GM19238 (cell line): ENCODE results near the gene DNAJB6.
"Not testable (repeated sequence)": the region's sequence is repeated elsewhere in the genome, so short reads cannot be mapped to it uniquely, and the experiment has no call there.

Experiments used
- DNase-seq: peaks from one replicate; pipeline ENCODE4 v3.0.0; 2011; ENCODE audit warnings: low spot score; ENCODE audit not compliant: insufficient read length

Gene DNAJB6

DNA sequence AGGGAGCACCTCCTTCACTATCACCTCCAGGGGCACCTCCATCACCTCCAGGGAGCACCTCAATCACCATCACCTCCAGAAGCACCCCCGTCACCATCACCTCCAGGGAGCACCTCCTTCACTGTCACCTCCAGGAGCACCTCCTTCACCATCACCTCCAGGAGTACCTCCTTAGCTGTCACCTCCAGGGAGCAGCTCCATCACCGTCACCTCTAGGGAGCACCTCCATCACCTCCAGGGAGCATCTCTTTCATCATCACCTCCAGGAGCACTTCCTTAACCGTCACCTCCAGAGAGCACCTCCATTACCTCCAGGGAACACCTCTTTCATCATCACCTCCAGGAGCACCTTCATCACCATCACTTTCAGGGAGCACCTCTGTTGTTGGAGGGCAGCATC lies 103.0 kb downstream of the DNAJB6 start:
- no peak for DNase-seq

DNA sequence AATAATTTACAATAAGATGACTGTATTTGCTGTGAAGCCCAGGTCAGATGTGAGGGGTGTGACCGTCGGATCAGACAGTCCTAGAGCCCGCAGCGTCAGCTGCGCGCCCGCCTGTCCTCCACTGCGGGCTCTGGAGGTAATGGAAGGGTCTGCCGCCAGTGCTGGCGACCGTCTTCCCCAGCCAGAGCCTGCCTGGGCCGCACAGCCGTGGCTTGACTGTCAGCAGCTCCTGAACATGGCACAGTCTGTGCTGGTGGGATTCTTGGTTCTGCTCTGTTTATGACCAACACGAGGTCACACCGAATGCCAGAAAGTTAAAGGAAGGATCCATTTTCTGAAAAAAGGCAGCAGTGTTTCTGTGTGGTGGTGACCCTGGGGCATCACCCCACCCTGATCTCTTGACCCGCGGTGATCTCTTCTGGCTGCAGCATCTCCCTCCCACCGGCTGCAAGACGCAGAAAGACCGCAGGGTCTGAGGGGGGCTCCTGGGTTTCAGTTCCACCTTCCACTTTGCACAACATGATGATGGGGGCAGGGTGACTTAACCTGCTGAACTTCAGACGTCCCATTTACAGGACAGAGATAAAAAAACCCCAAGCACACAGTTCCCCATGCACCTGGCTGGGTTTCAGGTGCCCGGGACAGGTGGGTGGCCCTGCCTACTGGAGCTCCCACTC lies 103.7 kb downstream of the DNAJB6 start:
- DNase-seq: no peak

DNA sequence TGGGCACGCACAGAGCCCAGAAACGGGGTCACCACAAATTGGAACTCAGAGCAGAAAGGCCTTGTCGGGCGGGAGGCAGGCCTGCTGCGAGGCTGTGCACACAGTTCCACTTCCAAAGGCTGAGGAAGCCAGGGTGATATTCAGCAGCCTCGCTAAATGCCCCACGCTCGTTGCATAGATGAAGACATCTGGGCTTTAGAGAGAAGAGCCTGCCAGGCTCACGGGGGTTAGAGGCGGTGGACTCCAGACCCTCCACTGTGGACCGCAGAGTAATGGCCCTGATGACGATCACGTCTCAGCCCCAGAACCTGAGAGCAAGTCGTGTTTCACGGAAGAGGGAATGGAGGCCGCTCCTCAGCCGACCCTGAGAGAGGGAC lies 104.2 kb downstream of the DNAJB6 start:
- no peak for DNase-seq

- no peak for DNase-seq
Observed at GRCh38 chr7:157442456-157442855, 105.7 kb downstream of the DNAJB6 start.

GRCh38 chr7:157442993-157443831 lies 106.4 kb downstream of the DNAJB6 start:
- DNase-seq: no peak

DNA sequence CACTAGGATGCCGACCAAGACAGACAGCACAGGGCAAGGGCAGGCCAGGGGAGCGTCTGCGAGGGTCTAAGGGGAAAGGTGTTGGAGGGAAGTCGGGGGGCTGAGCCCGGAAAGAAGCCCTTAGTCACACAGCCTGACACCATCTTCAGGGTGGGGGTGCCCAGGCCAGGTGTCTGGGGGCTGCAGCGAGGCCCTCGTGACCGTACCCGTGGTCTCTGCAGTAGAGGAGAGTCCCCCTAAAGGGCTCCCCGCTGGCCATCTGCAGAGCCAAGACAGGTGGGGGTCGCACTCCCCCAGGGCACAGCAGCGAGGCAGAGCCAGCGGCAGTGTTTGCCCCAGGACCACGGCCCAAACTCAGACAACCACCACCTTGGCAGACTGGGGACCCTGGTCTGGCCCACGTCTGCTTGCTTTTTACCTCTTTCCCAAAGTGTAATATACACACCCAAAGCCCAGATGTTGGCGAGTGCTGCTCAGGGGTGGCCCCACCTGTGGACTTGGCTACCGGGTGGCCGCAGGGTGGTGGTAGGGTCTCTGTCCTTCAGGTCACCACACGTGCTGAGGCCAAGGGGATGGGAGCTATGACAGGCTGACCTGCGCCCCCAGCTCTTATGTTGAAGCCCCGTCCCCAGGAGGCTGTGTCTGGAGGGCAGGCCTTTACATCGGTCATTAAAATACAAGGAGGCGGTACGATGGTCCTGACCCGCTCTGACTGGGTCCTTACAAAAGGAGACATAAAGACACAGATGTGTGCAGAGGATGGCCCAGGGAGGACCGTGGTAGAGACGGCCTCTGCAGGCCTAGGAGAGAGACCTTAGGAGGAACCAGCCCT lies 107.4 kb downstream of the DNAJB6 start:
- DNase-seq: no peak

DNA sequence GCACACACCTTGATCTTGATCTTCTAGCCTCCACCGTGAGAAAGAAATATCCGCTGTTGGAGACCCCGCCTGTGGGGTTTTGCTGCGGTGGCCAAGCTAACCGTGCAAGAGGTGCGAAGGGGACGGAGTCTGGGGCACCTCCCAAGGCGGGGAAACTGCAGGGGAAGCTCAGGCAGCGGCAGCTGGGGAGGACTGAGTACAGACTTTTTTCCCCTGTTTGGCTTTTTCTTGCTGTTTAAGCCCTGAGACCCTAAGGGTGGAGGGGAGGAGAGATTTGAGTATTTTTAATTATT lies 108.0 kb downstream of the DNAJB6 start:
- no peak for DNase-seq

DNA sequence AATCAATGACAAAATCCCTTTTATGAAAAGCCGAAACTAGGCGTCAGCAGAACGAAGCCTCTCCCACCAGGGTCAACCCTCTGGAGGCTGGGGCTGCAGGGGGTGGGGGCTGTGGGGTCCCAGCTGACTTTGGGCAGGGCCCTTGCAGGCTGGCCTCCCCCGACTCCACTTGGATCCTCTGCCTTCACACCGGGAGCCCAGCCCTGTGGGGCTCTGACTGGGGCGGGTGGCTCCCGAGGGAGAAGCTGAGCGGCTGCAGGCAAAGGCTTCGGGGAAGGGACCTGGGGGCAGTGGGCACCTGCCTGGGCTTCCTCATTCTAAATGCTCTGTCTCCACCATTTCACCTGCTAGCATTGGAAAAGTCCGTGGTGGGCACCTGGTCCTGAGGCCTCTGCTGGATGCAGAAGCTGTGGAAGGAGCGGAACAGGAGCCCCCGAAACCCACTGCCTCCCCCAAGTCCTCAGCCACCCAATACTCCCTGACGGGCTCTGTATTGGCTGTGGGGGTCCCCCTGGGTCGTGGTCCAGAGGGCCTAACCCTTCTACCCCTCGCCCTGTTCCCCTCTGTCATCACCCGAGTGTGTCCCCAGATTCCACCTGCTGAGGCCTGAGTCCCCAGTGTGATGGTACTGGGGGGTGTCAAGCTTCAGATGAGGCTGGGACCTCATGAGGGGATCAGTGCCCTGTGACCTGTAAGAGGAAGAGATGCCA lies 108.6 kb downstream of the DNAJB6 start:
- no peak for DNase-seq

DNA sequence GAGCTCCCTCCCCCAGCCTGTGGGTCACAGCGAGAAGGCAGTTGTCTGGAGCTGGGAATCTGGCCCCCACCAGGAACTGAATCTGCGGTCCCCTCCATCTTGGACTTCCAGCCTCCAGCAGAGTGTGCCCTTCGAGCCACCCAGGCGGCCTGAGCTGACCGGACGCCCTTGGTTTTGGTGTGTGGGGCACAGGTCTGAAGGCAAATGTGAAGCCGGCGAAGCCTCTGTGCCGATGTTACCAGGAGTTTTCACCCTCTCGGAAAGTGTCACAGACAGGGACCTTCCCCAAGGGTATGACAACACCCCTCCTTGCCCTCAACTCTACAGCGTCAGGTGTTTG lies 109.1 kb downstream of the DNAJB6 start:
- no peak for DNase-seq

DNA sequence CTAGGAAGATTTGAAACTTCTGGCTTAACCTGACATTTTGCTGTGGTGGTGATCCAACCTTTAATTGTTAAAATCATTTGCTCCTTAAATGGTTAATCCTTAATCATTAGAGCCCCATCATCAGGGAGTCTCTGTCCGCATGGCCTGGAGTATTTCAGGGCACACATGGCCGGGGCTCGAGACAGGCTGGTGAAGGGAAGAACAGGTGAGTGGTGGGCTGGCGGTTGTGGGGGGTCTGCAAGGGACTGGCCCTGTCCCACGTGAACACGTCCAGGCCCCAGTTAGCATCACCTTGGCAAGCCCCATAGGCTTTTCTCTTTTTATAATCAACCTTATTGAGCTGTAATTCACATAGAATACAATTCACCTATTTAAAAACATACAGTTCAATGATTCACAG lies 109.5 kb downstream of the DNAJB6 start:
- no peak for DNase-seq

DNA sequence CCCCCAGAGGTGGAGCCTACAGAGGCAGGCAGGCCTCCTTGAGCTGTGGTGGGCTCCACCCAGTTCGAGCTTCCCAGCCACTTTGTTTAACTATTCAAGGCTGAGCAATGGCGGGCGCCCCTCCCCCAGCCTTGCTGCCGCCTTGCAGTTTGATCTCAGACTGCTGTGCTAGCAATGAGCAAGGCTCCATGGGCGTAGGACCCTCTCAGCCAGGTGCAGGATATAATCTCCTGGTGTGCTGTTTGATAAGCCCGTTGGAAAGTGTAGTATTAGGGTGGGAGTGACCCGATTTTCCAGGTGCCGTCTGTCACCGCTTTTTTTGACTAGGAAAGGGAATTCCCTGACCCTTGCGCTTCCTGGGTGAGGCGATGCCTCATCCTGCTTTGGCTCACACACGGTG lies 117.2 kb downstream of the DNAJB6 start:
- not testable (repeated sequence) for DNase-seq

DNA sequence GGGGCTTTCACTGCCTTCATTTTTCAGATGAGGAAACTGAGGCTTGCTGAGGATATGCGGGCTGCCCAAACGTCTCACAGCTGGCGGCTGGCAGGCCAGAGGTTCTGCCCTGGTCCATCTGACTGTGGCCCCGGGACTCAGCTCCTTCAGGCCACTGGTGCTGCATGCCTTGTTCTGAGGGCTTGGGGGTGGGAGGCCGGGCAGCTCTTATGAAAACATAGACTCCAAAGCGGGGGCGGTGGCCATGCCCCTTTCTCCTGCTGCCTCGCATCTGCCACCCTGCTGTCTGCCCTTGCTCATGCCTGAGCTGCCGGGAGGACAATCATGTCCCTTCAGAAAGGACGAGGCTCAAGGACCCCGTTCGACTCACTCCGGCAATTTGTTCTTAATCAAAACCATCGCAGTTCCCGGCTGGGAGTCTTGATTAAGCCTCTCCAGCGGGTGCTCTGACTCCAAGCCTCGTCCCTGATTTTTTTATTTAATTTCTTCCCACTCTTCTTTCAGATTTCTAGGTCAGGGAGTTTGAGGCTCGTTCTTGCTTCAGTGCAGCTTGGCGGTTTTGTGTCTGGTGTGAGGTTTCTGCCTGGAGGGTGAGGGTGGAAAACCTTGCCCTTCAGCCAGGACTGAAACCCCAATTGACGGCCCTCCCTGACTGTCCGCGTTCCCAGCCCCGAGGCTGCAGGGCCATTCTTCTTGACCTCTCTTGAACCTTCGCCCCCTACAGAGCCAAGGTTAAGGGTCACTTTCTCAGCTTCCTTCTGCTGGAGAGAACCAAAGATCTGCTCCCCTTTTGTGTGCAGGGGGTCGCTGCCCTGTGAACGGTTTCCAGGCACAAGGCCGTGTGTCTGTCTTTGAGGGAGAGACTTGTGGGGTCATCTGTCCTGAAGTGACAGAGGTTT lies 120.8 kb downstream of the DNAJB6 start:
- DNase-seq: no peak

- DNase-seq: no peak
Observed at GRCh38 chr7:157458254-157458633, 121.4 kb downstream of the DNAJB6 start.

DNA sequence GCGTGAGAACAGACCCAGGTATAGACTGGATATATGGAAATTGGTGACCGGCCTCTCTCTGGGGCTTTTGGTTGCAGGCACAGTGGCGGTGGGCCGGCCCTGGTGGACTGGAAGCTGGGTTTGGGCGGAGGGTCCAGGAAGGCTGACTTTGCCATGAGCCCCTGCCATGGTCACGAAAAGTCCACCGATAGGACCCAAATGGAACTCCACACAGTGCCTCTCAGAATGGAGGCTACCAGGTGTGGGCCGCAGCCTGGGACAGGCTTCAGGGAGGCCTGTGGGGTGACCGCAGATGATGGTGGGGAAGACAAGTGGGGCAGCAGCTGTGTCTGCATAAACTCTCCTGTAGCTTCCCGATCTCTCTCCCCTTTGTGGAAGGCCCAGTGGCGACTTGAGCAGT lies 123.2 kb downstream of the DNAJB6 start:
- no peak for DNase-seq

GRCh38 chr7:157460721-157461120 lies 123.9 kb downstream of the DNAJB6 start:
- DNase-seq: no peak

- no peak for DNase-seq
Observed at GRCh38 chr7:157461573-157462418, 125.0 kb downstream of the DNAJB6 start.

- no peak for DNase-seq
Observed at GRCh38 chr7:157462419-157462771, 125.6 kb downstream of the DNAJB6 start.

- no peak for DNase-seq
Observed at GRCh38 chr7:157462840-157463239, 126.0 kb downstream of the DNAJB6 start.

DNA sequence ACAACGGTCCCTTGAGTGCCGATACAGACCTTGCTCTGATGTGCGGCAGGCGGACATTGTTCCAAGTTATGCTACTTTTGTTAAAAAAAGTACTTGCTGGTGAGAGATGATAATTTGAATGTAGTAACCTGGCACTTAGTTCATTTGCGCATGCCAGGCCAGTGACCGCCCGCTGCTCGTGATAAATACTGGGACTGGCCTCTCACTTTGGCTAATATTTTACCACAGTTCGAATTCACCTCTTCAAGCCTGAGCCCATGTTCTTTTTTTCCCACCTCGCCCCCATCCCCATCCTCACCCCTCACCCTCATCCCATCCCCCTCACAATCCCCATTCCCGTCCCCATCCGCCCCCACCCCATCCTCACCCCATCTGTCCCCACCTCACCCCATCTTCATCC lies 126.4 kb downstream of the DNAJB6 start:
- no peak for DNase-seq
